Activated T-helper 1 cell treated with anti-CD3 and anti-CD28 coated beads, Interleukin-12 subunit alpha, Interleukin-12 subunit beta, Interleukin-2, Interleukin-4 antibody, amounts not matched to agents 30 ng/mL and 10 ng/mL and 1 ng/mL, durations not matched to agents 14 hours and 24 hours and 36 hours (primary cell): Measurements from ENCODE around the gene ZBTB39. TPM values are rescaled to one million over a fixed set of nuclear protein-coding genes. Genes with fewer than 3 reads are reported as not detected.

Source experiments
- DNase-seq: peaks from one replicate; pipeline ENCODE4 v3.0.0; 2021; ENCODE audit warnings: low spot score
- H3K27ac Mint-ChIP-seq: one replicate; pipeline ENCODE4 v1.8.0; 2021; ENCODE audit warnings: mild to moderate bottlenecking, mixed read lengths
- H3K27me3 Mint-ChIP-seq: one replicate; pipeline ENCODE4 v1.8.0; 2022; ENCODE audit warnings: mild to moderate bottlenecking, moderate library complexity, mixed read lengths; ENCODE audit not compliant: insufficient read depth
- H3K36me3 Mint-ChIP-seq: one replicate; pipeline ENCODE4 v1.8.0; 2021; ENCODE audit warnings: low read depth, mixed read lengths
- H3K4me1 Mint-ChIP-seq: one replicate; pipeline ENCODE4 v1.8.0; 2021; ENCODE audit warnings: low read depth, mixed read lengths
- H3K4me3 Mint-ChIP-seq: one replicate; pipeline ENCODE4 v1.8.0; 2021; ENCODE audit warnings: mild to moderate bottlenecking, moderate library complexity, mixed read lengths
- H3K9me3 Mint-ChIP-seq: one replicate; pipeline ENCODE4 v1.8.0; 2021; ENCODE audit warnings: mixed read lengths
- intact Hi-C: fragments of 100-400 bp; cut with micrococcal nuclease; formaldehyde crosslinking; loops from one replicate; pipeline ENCODE4 v1.15.1; 2024
- total RNA-seq: library from RNA; stranded (reverse); gene quantifications from 2 replicates; pipeline ENCODE4 v1.2.3, GENCODE V29; 2022

Gene ZBTB39
- total RNA-seq, 1 donor from 2014 or later = 10.3 TPM

DNA sequence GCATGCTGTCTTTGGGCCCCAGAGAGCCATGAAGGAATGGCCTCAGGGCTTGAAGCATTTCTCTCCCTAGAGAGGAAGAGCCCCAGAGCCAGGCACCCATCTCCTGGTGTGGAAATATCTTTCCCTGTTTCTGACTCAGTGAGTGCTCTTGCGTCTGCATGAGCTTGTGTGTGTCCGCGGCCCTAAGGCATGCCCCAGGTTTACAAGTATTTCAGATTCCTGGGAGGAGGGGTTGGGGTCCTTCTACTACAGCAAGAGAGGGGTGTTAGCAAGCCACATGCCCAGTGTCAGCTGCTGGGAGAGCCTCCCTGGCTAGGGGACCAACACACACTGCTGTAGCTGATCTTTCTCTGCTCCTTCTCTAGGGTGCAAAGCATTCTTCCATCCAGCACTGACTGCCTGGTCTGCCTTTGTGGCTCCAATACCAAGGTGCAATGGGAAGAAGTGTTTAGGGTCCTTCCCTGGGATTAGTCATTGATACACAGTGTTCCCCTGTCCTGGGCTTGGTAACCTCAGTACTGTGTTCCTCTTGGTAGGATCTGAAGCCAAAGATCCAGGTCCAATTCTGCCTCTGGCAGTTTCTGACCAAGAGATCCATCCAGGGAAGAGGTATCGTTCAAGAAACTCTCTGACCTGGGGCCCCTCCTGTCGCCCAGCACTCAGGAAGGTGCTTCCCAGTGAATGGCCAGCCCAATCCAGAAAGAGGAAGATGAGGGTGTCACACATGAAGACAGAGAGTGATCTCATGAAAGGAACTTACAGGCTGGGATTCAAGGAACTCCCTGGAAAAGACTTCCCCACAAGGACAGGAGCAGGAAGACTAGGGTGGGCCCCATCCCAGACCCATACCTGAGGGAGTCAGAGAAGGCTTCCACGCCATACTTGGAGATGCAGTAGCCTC is 52.0 kb downstream of the ZBTB39 start:
- Mint-ChIP-seq H3K9me3 (no peaks in the 10 kb centered on the region), H3K4me3 (no peak overlapping the region), H3K27me3 (peaks cover 2% of the 10 kb centered on the region), H3K27ac (no peak overlapping the region), H3K36me3 (no peaks in the 10 kb centered on the region), H3K4me1 (no peaks in the 10 kb centered on the region)
- intact Hi-C loops = no loop called here
- DNase-seq = no peak

DNA sequence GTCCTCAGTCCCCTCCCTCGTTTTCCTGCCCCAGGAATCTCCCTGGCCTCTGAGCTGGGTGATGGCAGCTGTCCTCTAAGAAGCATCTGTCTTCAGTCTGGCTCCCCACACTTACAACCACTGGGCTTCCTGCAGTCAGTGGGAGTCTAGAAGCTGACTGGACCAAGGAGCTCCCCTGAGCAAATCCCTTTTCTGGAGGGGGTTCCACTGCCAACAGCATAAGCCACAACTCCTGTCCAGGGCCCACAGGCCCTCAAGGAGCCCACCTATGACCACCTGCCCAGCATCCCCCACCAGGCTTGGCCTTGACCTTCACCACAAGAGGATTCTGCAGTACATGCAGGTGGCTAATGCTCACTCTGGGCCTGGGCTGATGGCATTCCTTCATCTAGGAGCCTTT is 53.0 kb downstream of the ZBTB39 start:
- H3K4me1 Mint-ChIP-seq = no peaks in the 10 kb centered on the region
- H3K27ac Mint-ChIP-seq = no peak overlapping the region
- intact Hi-C loops = no loop called here
- H3K9me3 Mint-ChIP-seq = no peaks in the 10 kb centered on the region
- no peaks in the 10 kb centered on the region for H3K36me3 Mint-ChIP-seq
- H3K27me3 Mint-ChIP-seq = peaks cover 2% of the 10 kb centered on the region
- H3K4me3 Mint-ChIP-seq = no peak overlapping the region
- DNase-seq = no peak

DNA sequence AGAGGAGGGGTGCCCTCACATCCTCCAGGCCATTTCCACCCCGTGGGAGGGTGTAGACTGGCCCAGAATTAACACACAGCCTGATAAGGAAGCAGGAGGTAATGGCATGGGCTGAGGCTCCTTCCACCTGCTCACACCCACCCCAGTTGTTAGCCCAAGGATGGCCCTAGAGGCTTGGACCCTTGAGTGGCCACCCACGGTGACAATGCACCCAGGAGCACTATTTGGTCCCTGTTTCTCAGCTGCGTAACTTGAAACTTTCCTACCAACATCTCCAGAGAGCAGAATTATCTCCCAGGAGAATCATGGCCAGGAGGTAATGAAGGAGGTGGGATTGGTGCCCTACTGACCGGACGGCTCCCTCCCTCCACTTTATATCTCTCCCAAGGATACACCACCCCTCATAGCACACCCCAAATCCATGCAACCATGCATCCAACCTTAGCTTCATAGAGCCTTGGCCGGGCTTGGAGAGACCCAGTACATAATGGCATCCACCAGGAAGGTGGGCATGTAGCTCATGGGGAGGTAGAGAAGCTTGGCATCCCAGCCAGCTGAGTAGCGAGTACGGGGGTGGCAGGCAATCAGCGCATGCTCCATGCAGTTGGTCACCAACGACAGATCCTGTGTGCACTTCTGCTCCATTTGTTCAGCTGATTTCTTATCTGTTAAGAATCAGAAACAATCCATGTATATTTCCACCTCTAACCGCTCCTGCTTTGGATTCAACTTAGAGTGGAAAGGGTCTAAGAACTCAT is 54.6 kb downstream of the ZBTB39 start:
- Mint-ChIP-seq H3K27ac (no peak overlapping the region), H3K4me1 (no peaks in the 10 kb centered on the region), H3K9me3 (no peaks in the 10 kb centered on the region), H3K27me3 (peaks cover 2% of the 10 kb centered on the region), H3K4me3 (no peak overlapping the region), H3K36me3 (no peaks in the 10 kb centered on the region)
- intact Hi-C loops = no loop called here
- DNase-seq = no peak

DNA sequence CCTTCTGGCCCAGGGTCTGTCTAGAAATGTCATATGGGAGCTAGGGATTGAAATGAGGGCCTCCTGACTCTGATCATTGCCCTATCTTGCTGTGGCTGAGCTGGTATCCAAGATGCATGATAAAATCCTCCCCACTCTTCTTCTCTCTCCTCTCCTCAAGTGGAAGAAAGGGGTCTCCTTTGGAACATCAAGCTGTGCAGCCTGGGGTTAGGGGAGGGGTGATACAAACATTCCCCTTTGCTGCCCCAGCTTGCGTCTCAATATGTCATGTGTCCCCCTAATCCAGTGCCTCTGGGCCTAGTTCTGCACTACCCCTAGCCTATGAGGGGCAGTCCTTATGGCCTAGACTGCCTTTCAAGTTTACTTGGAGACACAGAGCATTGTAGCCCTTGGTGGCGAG is 57.5 kb downstream of the ZBTB39 start:
- H3K4me1 Mint-ChIP-seq = no peaks in the 10 kb centered on the region
- H3K27ac Mint-ChIP-seq = no peak overlapping the region
- intact Hi-C loops = no loop called here
- peaks cover 26% of the 10 kb centered on the region for H3K27me3 Mint-ChIP-seq
- no peak overlapping the region for H3K4me3 Mint-ChIP-seq
- no peaks in the 10 kb centered on the region for H3K36me3 Mint-ChIP-seq
- no peak for DNase-seq
- no peaks in the 10 kb centered on the region for H3K9me3 Mint-ChIP-seq

Other genes starting within 250 kb of the ZBTB39 start
- gene HSD17B6, start 243.2 kb downstream of the ZBTB39 start, total RNA-seq = 1.3 and 1.7 TPM in 2 replicates
- gene SDR9C7, start 72.1 kb downstream of the ZBTB39 start, total RNA-seq = not detected in 2 replicates
- 0.23 and 0.29 TPM in 2 replicates for gene RDH16, start 48.9 kb downstream of the ZBTB39 start, total RNA-seq
- gene TAC3, start 10.0 kb upstream of the ZBTB39 start, total RNA-seq = 0.34 TPM in 1 of 2 replicates, not detected in the other
- 1.1 and 2.6 TPM in 2 replicates for gene MYO1A, start 43.6 kb upstream of the ZBTB39 start, total RNA-seq
- 70.2 and 71.7 TPM in 2 replicates for gene NEMP1, start 72.2 kb upstream of the ZBTB39 start, total RNA-seq
- gene NAB2, start 82.6 kb upstream of the ZBTB39 start, total RNA-seq = 73.6 and 80.3 TPM in 2 replicates
- 306 and 318 TPM in 2 replicates for gene STAT6, start 104.8 kb upstream of the ZBTB39 start, total RNA-seq
- 0.26 and 0.73 TPM in 2 replicates for gene LRP1, start 121.9 kb upstream of the ZBTB39 start, total RNA-seq
- gene LRP1-AS, start 141.1 kb upstream of the ZBTB39 start, total RNA-seq = not detected in 2 replicates
- 0.36 and 0.49 TPM in 2 replicates for gene NXPH4, start 210.2 kb upstream of the ZBTB39 start, total RNA-seq
- gene SHMT2, start 223.2 kb upstream of the ZBTB39 start, total RNA-seq = 276 and 280 TPM in 2 replicates
- 3.1 and 4.2 TPM in 2 replicates for gene STAC3, start 244.6 kb upstream of the ZBTB39 start, total RNA-seq